GM18907 (cell line): ENCODE data around the gene MUC20.
"Not testable (repeated sequence)": the region's sequence is repeated elsewhere in the genome, so short reads cannot be mapped to it uniquely, and the experiment has no call there.

Experiments used
- ATAC-seq: cut with Tn5 transposase; IDR thresholded peaks from one replicate; pipeline ENCODE4 v1.9.1; 2021; ENCODE audit warnings: mild to moderate bottlenecking, moderate library complexity; ENCODE audit not compliant: unreplicated experiment

The MUC20 gene

DNA sequence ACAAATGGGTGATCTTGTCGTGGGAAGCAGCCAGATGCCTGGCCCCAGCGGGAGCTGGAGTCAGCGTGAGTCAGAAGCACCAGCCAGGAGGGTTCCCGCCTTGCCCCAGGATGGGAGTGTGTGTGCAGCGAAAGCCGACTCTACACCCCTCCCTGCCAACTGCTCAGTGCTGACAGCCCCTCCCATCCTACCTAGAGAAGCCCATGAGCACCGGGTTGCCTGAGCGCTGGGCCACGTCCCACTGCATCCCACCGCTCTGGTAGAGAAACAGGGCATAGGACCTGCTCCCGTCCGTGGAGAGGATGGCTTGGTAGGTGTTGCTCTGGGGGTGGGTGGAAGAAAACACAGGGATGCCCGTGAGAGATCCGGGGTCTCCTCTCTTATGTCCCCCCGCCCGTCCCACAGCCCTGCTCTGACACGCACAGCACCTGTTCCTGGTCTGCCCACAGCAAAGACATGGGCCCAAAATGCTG is 48.1 kb downstream of the MUC20 start:
- ATAC-seq = no peak

DNA sequence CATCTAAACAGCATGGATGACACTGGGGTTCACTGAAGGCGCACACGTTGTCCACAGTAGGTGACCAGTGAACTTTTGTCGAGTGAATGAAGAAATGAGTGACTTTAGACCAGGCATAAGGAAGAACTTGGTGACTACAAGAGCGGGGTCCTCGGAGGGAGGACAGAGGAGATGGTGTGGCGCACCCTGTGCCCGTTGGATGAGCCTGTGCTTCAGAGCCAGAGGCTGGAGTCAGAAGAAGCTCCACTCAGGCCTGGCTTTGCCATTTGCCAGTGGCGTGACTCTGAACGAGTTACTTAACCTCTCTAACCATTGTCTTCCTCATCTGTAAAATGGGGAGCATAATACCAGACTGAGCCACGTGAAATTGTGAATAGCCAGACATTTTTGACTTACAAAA is 48.8 kb downstream of the MUC20 start:
- ATAC-seq = no peak

DNA sequence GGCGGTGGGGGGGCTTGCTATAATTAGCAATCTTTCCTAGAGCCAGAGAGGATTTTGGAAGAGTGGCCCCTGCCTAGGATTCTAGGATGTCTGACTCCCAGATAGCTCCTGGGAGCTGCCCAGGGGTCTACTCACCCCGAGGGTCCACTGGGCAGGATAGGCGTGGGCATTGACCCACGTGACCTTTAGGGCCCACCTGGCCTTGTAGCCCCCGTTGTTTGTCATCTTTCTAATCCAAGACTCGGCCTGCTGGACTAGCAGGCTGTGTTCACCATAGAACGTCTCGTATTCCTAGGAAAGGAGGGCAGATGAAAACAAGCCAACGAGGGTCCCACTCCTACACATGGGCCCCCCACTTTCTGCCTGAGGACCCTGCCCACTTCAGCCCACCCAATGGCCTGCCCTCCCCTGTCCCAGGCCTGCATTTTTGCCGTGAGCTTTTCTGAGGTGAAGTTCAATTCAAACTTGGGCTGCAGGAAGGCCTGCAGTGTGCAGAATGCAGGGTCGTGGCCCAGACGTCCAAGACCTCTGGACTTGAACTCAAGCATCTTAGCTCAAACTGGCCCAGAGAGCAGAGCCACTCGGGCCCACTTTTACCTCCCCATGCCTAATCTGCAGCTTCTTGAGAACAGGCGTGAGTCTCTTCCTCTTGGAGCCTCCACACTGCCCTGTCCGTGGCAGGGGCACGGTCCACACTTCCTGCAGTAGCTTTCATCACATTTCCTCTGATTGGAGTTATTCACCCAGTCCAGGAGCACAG is 49.5 kb downstream of the MUC20 start:
- no peak for ATAC-seq

DNA sequence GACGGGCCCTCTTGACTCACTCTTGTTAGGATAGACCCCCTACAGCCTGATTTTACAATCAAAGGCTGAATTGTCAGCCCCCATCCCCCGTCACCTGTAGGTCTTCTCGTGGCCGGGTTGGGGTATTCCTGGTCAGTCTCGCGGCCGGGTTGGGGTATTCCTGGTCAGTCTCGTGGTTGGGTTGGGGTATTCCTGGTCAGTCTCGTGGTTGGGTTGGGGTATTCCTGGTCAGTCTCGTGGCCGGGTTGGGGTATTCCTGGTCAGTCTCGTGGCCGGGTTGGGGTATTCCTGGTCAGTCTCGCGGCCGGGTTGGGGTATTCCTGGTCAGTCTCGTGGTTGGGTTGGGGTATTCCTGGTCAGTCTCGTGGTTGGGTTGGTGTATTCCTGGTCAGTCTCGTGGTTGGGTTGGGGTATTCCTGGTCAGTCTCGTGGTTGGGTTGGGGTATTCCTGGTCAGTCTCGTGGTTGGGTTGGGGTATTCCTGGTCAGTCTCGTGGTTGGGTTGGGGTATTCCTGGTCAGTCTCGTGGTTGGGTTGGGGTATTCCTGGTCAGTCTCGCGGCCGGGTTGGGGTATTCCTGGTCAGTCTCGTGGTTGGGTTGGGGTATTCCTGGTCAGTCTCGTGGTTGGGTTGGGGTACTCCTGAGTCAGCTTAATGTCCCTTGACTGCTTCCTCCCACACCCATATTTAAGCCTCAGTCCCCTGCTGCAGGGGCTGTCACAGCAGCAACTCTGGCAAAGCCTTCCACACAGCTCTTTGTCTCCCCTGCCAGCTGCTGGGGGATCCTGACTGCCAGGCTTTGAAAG is 50.3 kb downstream of the MUC20 start:
- not testable (repeated sequence) for ATAC-seq

DNA sequence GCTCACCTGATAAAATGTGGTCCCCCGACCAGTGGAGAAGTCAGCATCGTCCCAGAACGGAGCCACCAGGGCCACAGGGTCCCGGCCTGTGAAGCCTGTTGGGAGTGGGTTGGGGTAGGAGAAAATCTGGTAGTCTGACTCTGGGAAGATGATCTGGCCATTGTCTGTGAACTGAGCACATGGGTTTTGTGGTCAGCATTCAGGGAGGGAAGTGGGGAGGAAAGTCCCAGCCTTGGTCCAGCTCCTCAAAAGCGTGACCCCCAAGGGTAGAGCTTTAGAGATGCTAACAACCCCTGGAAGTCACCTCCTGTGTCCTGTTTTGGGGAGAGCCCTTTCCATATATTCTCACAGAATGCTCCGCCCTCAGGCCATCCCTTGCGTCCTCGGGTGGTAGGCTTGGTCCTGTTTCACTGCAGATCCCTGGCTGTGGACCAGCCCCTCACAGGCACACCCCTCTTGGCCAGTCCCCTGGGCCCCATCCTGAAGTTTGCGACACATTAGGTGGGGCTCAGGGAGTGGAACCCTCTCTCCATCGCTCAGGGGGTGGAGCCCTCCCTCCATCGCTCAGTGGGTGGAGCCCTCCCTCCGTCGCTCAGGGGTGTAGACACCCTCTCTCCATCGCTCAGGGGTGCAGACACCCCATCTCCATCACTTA is 51.0 kb downstream of the MUC20 start:
- ATAC-seq = no peak

DNA sequence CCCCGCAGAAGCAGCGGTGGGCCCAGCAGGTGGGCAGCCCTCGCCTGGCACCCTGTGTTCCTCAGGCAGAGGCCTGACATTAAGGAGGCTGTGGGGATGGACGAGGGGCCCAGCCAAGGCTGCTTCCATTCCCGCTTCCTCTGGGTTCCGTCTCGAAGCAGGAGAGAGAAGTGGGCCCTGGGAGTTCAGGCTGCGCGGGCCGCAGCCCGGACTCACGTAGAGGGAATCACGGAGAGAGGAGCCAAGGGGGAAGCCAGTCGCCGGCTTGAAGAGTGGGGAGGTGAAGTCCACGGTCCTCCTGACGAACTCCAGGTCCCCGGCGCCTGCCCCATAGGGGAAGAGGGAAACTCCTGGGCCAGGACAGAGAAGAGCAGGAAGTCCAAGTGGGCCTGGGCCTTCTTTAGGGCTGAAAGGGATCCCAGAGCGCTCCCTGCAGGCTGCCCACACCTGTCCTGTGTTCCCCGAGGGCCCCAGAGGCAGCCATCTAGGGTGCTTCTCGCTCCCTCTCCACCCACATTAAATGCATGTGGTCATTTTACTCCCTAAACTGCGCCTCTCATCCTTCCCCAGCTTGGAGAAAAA is 53.3 kb downstream of the MUC20 start:
- ATAC-seq = no peak

DNA sequence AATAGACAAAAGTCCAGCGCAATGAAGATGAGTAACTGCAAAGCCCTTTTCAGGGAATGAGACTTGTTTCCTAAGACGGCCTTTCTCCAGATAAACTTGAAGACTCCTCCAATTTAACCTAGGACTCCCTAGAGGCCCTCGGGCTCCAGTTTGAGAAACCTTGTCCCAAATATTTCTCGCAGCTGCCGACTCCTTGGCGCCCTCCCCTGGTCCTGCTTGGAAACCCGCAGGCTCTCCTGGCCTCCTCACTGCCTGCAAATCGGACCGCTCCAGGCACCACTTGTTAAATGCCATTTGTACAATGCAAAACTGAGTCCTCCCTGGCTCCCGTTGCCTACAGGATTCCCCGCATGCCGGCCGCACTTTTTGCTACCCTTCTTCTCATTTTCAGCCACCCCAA is 54.1 kb downstream of the MUC20 start:
- ATAC-seq = no peak

DNA sequence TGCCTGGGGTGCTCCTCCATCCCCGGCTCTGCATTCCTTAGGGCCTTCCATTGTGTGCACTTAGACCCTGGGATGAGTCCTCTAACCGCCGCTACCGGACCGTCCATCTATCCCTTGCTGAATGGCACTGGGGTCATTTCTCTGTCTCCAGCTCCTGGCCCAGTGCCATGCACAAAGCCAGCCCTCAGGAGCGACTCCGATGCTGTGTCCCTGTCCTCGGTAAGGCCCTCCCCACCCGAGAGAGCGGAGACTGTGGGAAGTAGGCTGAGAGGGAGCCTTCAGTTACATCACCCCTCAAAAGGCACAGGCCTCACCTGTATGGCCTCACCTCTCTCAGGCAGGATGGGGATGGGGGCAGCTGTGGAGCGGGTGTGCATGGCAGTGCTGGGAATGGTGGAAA is 57.2 kb downstream of the MUC20 start:
- no peak for ATAC-seq

DNA sequence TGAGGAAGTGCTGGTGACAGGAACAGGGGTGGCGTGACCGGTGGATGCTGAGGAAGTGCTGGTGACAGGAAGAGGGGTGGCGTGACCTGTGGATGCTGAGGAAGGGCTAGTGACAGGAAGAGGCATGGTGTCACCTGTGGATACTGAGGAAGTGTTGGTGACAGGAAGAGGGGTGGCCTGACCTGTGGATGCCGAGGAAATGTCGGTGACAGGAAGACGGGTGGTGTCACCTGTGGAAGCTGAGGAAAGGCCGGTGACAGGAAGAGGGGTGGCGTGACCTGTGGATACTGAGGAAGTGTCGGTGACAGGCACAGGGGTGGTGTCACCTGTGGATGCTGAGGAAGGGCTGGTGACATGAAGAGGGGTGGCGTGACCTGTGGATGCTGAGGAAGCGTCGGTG is 60.5 kb downstream of the MUC20 start:
- not testable (repeated sequence) for ATAC-seq
